A673 (cell line): Measurements from ENCODE around the gene PDHB. TPM values are rescaled to one million over a fixed set of nuclear protein-coding genes. Genes with fewer than 3 reads are reported as not detected.

ENCODE experiments used
- BruUV-seq: library from RNA; stranded (reverse); fragments of 400-500 nt; replicated peaks from 2 replicates; lab custom pipeline; 2021; lab: Mats Ljungman, UMichigan
- CTCF ChIA-PET: fragments of 300-600 bp; sonication (Branson Sonifier 250); formaldehyde crosslinking; loops from one replicate; lab custom pipeline; 2022; ENCODE audit warnings: antibody characterized with exemption; lab: Charles Lee
- POLR2A ChIA-PET: fragments of 300-600 bp; sonication (Branson Sonifier 250); formaldehyde crosslinking; loops from one replicate; lab custom pipeline; 2022; ENCODE audit warnings: antibody characterized with exemption; ENCODE audit not compliant: low non-redundant PET; lab: Charles Lee
- DNase-seq: peaks from one replicate; pipeline ENCODE4 v3.0.0-alpha.2; 2015; ENCODE audit warnings: low spot score
- H3K27ac ChIP-seq: fragments of 200-600 bp; sonication (generic); 2 replicates; pipeline ENCODE4 v1.5.1; 2016; ENCODE audit warnings: mixed run types, low read depth, mild to moderate bottlenecking, mixed read lengths, antibody characterized with exemption, low read length; ENCODE audit not compliant: poor library complexity, severe bottlenecking
- H3K27me3 ChIP-seq: fragments of 200-600 bp; sonication (generic); replicated peaks from 2 replicates; pipeline ENCODE4 v1.6.1; 2017; ENCODE audit warnings: mixed run types, low read depth, mild to moderate bottlenecking, mixed read lengths, antibody characterized with exemption, low read length; ENCODE audit not compliant: insufficient read depth, poor library complexity
- H3K36me3 ChIP-seq: fragments of 200-600 bp; sonication (generic); 2 replicates; pipeline ENCODE4 v1.6.1; 2016; ENCODE audit warnings: mixed run types, mild to moderate bottlenecking, mixed read lengths, antibody characterized with exemption, low read length; ENCODE audit not compliant: insufficient read depth, poor library complexity, severe bottlenecking
- H3K4me1 ChIP-seq: fragments of 200-600 bp; sonication (generic); 2 replicates; pipeline ENCODE4 v1.6.1; 2017; ENCODE audit warnings: mixed run types, mild to moderate bottlenecking, mixed read lengths, antibody characterized with exemption, low read length; ENCODE audit not compliant: insufficient read depth, poor library complexity, severe bottlenecking
- H3K4me3 ChIP-seq: fragments of 200-600 bp; sonication (generic); 2 replicates; pipeline ENCODE4 v1.5.1; 2016; ENCODE audit warnings: low read depth, mixed run types, mild to moderate bottlenecking, mixed read lengths, low read length; ENCODE audit not compliant: poor library complexity, severe bottlenecking
- H3K9me3 ChIP-seq: fragments of 200-600 bp; sonication (generic); 2 replicates; pipeline ENCODE4 v1.6.1; 2016; ENCODE audit warnings: mixed run types, low read depth, mild to moderate bottlenecking, mixed read lengths, antibody characterized with exemption, low read length; ENCODE audit not compliant: poor library complexity, severe bottlenecking
- EZH2 ChIP-seq: fragments of 200-600 bp; sonication (generic); IDR thresholded peaks from 2 replicates; pipeline ENCODE4 v1.6.1; 2017; ENCODE audit warnings: borderline replicate concordance, low read depth, mild to moderate bottlenecking, mixed read lengths, antibody characterized with exemption, low read length; ENCODE audit not compliant: poor library complexity, severe bottlenecking
- intact Hi-C: fragments of 100-400 bp; cut with micrococcal nuclease; formaldehyde crosslinking; loops from one replicate; pipeline ENCODE4 v1.10.0; 2022; ENCODE audit not compliant: unreplicated experiment
- total RNA-seq: library from RNA; stranded (reverse); gene quantifications from 2 replicates; pipeline ENCODE4 v1.2.3, GENCODE V29; 2021
- TF ChIP-seq, protein P1 (sequence below): fragments of 300-800, 200-600 bp; sonication (generic); conservative IDR thresholded peaks from 2 replicates; pipeline ENCODE4 v1.5.1; 2017; ENCODE audit warnings: low read depth, mild to moderate bottlenecking, antibody characterized with exemption, low read length, moderate library complexity, mixed read lengths

PDHB gene
- total RNA-seq, 1 experiment from 2014 or later = 56.0 TPM

DNA sequence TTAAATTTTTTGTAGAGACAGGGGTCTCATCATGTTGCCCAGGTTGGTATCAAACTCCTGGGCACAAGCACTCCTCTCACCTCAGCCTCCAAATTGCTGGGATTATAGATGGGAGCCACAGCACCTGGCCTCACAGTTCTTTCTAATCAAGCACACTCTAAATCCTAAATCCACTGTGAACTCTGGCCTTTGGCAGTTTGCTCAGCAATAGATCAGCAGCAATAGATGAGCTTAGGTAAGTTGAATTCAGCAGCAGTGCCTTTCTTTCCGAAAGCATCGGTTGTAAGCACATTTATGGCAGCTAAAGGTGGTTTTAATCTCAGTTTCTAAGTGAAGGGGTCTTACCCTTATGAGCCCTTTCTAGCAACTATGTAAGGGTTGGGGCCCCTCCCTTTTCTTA, 16.6 kb downstream of the PDHB start:
- no peak for DNase-seq
- CTCF ChIA-PET = no interaction called here
- Histone ChIP-seq H3K4me1 (peaks cover 5% of the 10 kb centered on the region), H3K9me3 (no peaks in the 10 kb centered on the region), H3K36me3 (no peaks in the 10 kb centered on the region), H3K27me3 (no peaks in the 10 kb centered on the region), H3K27ac (no peak overlapping the region), H3K4me3 (no peak overlapping the region)
- POLR2A ChIA-PET = no interaction called here
- no TSS peak for BruUV-seq
- intact Hi-C loops = no loop called here
- no peak for TF ChIP-seq EZH2

DNA sequence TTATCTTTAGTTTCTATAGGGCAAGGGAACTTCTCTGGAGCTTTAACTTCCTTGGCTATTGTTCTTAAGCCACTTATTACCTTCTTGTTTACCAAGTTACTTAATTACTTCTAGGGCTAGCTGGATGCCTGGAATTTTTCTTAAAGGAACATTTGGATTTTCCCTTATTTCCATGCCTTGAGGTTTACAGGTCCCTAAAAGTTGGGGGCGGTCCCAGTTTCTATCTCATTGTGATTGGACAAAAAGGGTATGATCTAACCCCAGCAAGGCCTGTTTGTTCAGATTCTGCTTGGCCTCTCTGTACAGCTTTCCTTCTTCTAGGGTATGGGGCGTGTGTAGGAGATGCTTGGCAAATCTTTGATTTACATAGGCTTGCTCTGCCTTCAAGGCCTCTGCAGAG, 17.4 kb downstream of the PDHB start:
- CTCF ChIA-PET = interaction anchor here (2.0 kb wide), 1 partner anchor 228 kb away, joined by 12 read pairs; no protein-coding TSS in a partner anchor
- intact Hi-C loops = no loop called here
- no peak for TF ChIP-seq EZH2
- TF ChIP-seq, protein P1, sequence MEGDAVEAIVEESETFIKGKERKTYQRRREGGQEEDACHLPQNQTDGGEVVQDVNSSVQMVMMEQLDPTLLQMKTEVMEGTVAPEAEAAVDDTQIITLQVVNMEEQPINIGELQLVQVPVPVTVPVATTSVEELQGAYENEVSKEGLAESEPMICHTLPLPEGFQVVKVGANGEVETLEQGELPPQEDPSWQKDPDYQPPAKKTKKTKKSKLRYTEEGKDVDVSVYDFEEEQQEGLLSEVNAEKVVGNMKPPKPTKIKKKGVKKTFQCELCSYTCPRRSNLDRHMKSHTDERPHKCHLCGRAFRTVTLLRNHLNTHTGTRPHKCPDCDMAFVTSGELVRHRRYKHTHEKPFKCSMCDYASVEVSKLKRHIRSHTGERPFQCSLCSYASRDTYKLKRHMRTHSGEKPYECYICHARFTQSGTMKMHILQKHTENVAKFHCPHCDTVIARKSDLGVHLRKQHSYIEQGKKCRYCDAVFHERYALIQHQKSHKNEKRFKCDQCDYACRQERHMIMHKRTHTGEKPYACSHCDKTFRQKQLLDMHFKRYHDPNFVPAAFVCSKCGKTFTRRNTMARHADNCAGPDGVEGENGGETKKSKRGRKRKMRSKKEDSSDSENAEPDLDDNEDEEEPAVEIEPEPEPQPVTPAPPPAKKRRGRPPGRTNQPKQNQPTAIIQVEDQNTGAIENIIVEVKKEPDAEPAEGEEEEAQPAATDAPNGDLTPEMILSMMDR = no peak
- Histone ChIP-seq H3K4me3 (no peak overlapping the region), H3K9me3 (no peaks in the 10 kb centered on the region), H3K36me3 (no peaks in the 10 kb centered on the region), H3K27ac (no peak overlapping the region), H3K4me1 (peaks cover 5% of the 10 kb centered on the region), H3K27me3 (no peaks in the 10 kb centered on the region)
- POLR2A ChIA-PET = no interaction called here
- BruUV-seq = no TSS peak
- DNase-seq = no peak

DNA sequence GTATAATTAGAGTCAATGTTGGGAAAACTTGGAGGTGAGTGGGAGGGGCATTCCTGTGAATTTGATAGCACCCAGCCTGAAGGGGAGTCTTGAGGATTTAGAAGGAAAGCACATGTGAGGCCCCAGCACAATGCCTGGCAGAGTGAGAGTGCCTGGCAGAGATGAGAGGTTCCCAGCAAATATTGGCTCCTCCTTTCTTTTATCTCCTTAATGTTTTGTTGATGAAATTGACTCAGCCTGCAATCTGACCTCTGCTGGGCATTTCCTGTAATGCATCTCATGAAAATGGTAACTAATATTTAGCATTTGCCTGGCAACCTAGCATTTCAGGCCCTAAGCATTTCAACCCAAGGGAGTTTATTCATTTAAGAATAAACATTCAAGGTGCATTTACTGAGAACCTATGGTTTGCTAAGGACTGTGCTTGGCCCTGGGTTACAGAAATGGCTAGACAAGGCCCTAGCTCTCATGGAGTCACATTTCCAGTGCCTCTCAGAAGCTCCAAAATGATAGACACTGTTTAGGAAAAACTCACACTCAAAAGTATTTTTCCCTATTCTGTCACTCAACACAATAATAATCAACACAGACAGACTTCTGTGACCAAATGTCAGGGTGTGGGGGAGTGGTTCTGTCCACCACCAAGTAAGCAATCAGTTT, 19.0 kb downstream of the PDHB start:
- ChIA-PET CTCF (interaction anchor here (2.0 kb wide), 1 partner anchor 227 kb away, joined by 12 read pairs; no protein-coding TSS in a partner anchor), POLR2A (no interaction called here)
- Histone ChIP-seq H3K27ac (no peak overlapping the region), H3K36me3 (no peaks in the 10 kb centered on the region), H3K4me3 (no peak overlapping the region), H3K27me3 (no peaks in the 10 kb centered on the region), H3K4me1 (peaks cover 5% of the 10 kb centered on the region), H3K9me3 (no peaks in the 10 kb centered on the region)
- peak; percentile 63 for DNase-seq
- intact Hi-C loops = loop anchor here (2.0 to 5.0 kb wide), 2 partner anchors 94 to 227 kb away; no protein-coding TSS in a partner anchor
- no TSS peak for BruUV-seq
- TF ChIP-seq, protein P1 = peak; percentile 61
- no peak for TF ChIP-seq EZH2
